HG02885 (cell line): ENCODE measurements around the gene EFCAB5.
"Not testable (repeated sequence)": the region's sequence is repeated elsewhere in the genome, so short reads cannot be mapped to it uniquely, and the experiment has no call there.

Experiments used
- ATAC-seq: cut with Tn5 transposase; IDR thresholded peaks from one replicate; pipeline ENCODE4 v1.9.1; 2021; ENCODE audit warnings: mild to moderate bottlenecking; ENCODE audit not compliant: unreplicated experiment, poor library complexity

EFCAB5 gene

GRCh38 chr17:29941334-29941733 lies at the start of gene EFCAB5:
Gene EFCAB5, plus strand, starts transcription at chr17:29941634. Its CDS starts 163 bp downstream, at chr17:29941797.
- ATAC-seq = no peak

GRCh38 chr17:29892201-29892600 lies 49.2 kb upstream of the EFCAB5 start:
- ATAC-seq = no peak

DNA sequence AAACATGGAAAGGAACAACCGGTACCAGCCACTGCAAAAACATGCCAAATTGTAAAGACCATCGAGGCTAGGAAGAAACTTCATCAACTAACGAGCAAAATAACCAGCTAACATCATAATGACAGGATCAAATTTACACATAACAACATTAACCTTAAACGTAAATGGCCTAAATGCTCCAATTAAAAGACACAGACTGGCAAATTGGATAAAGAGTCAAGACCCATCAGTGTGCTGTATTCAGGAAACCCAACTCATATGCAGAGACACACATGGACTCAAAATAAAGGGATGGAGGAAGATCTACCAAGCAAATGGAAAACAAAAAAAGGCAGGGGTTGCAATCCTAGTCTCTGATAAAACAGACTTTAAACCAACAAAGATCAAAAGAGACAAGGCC lies 44.3 kb upstream of the EFCAB5 start:
- ATAC-seq = not testable (repeated sequence)

- no peak for ATAC-seq
Measured at GRCh38 chr17:29903471-29903870, 38.0 kb upstream of the EFCAB5 start.

DNA sequence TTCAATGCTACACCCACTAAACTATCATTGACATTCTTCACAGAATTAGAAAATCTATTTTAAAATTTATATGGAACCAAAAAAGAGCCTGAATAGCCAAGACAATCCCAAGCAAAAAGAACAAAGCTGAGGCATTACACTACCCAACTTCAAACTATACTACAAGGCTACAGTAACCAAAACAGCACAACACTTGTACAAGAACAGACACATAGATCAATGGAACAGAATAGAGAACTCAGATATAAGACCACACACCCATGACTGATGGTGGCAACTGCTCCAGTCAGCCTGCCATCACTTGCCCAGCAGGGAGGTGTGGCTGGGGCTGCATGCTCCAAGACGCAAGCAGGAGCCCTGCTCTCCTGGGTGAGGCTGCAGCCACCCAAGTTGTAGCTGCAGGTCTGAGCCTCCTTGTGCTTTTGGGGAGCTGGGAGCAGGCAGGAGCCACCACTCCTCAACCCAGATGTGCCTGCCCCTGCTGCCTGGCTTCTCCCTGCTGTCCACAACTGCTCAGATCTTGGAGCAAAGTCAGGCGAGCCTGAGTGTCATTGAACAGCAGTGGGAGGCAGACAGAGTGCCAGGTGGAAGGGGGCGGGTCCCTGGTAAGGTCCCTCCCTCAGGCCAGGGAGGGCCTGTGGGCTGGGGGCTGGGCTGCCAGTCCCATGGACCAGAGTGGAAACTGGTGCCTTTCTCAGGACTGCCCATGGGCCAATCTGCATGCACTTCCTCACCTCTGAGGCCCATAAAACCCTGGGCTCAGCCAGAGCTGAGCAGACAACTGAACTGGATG lies 36.2 kb upstream of the EFCAB5 start:
- no peak for ATAC-seq

GRCh38 chr17:29905879-29906167 lies 35.6 kb upstream of the EFCAB5 start:
- no peak for ATAC-seq

- ATAC-seq = no peak
Measured at GRCh38 chr17:29906969-29907368, 34.5 kb upstream of the EFCAB5 start.

DNA sequence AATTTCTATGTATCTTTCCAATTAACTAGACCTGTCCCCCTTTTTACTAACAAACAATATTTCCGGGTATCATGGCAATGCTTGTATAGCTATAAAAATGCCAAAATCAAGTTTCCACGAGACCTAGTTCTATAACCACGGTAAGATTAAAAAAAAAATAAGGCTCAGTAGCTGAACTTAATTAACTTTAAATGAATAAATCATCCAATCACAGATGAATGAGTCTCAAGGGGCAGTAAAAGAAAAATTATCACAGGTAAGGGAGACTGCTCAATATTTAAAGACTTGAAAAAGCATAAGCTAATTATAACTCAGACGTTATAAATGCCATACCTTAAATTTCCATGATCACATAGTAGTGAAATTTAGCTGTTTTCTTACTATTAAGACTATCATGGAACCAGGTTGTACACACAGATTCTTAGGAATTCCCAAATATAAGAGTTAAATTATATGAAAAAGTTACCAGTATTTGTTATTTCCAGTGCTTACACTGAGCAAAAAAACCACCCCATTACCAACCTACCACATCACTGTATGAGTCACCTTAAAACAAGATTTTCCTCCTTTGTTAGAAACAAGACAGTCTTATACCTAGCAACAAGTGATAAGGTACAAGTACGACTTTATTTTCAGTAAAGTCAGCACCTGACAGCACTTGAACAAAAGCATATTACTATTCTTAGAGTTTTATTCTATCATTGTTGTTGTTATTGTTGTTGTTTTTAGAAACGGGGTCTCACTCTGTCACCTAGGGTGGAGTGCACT lies 32.0 kb upstream of the EFCAB5 start:
- no peak for ATAC-seq

GRCh38 chr17:29911641-29912177 lies 29.7 kb upstream of the EFCAB5 start:
- ATAC-seq = no peak

- no peak for ATAC-seq
Measured at GRCh38 chr17:29914819-29915537, 26.5 kb upstream of the EFCAB5 start.

GRCh38 chr17:29918016-29918415 lies 23.4 kb upstream of the EFCAB5 start:
- no peak for ATAC-seq

DNA sequence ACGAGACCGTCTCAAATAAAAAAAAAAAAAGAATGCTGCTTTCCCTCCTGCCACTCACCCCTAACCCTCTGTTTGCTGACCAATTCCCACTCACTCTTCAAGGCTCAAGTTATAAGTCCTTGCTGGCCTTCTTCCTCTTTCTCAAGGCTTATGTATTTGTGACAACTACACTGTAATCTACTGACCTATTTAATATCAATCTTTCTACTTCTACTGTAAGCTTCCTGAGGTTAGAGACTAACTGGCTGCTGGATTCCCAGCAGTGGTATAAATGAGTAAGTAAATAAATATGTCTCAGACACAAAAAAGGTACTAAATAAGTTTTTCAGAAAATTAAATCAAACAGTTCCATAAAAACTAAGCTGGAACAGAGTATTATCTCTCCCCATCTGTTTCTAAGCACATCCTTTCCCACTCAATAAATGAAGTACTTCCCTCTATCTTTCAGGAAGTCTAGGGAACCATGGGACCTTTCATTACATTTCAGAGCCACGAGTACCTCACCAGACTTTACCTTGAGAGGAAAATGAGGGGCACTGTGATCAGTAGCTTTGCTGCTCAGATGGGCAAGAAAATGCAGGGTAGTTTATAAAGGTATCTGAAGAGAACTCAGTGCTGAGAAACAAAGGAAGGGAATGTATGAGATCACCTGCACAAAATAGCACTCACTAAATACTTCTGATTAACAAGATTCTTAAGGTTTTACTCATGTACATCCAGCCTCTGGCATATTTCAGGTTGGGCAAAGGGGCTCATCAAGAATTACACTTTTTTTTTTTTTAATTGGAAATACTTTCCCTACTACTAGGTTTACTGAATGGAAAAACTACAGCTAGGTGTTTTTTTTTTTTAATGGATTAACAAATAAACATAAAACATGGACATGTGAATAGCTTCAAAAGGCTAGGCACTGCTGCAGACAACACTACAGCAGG lies 22.2 kb upstream of the EFCAB5 start:
- ATAC-seq = no peak

GRCh38 chr17:29924786-29925185 lies 16.6 kb upstream of the EFCAB5 start:
- ATAC-seq = no peak

DNA sequence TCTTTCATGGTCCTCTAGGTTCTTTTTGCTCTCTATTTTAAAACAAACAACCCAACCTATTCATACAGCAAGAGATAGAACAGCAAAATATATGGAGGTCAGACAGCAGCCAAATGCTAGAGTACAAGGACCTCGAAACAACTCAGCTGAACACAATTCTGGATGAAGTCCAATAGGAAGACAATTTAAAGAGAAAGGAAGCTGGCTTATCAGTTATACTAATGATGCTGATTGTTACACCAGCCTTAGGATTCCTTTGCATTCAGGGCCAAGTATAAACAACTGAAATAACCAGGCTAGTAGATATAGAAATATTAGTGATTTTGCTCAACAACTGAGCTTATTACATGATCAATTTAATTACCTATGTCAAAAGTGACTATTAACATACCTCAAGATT lies 13.9 kb upstream of the EFCAB5 start:
- ATAC-seq = no peak

GRCh38 chr17:29929006-29929532 lies 12.4 kb upstream of the EFCAB5 start:
- no peak for ATAC-seq

DNA sequence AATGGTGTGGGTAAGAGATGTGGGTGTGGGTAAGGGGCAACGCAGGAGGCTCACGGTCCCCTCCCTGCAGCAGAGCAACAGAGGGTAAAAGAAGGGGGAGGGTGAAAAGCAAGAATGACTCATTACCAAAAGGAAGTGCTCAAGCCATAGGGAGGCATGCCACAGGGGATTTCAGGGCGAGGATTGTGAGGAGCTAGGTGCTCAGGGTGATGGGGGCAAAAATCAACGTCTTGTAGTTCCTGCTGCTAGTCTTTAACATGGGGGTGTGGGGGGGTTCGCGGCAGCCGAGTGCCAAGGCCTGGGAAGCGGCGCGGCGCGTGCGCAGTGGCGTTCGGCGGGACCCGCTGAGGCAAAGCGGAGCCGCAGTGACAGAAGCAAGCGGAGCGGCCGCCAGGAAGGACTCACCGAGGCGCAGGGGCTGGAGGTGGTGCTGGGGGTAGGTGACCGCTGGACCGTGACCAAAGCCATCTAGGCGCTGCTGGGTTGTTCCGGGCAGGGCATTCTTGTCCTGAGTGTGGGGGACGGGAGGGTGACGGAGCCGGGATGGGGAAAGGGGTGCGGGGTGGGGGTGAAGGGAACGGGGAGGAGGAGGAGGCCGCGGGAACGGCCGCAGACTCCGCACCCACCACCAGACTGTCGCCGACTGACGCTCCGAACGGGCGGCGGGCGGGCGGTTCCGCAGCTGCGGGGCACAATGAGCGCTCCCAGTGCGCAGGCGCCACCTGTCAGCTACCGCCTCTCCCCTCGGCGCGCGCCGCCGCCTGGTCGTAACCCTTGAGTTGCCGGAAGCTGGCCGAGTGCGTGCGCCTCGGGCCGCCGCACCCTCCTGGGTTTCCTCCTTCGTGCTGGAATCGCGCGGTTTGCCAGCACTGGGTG lies 11.7 kb upstream of the EFCAB5 start, which contains the start of gene SSH2:
Gene SSH2, minus strand, starts transcription at position 696 of the 876 bp plus-strand sequence. Its CDS starts 228 bp downstream, at position 468.
- ATAC-seq = peak; percentile 74

DNA sequence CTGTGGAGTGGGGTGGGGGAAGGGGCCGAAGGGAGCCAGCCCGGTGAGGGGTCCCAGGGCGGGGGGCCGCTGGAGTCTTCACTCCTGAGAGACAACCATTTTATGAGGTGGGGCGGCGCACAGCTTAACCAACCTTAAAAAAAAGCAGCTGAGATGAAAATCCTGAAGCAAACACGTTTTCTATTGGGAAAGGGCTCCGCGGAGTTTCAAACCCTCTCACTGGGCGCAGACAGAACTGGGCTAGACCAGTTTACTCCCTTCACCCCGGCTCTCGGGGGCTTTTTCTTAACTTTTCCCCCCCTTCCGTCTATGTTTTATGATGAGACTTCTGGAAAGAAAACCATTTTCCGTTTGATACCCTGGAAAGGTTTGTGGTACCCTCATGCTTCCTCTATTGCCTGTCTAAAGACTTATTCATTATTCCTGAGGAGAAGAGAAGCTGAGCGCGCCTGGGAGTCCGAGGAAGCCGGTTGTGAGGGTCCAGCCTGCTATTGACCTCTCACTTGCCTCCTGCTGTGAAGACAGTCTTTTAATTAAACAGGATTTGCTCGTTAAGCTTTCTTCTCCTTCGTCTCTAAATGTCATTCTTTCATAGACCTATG lies 10.9 kb upstream of the EFCAB5 start:
- ATAC-seq = no peak
